HEK293T (cell line): Measurements from ENCODE around the gene SMIM41.

Source experiments
- ARNT ChIP-seq: fragments of 450-650 bp; IDR thresholded peaks from 2 replicates; pipeline ENCODE4 v1.6.1; 2017; ENCODE audit warnings: mild to moderate bottlenecking
- BHLHE40 ChIP-seq: fragments of 450-650 bp; IDR thresholded peaks from 2 replicates; pipeline ENCODE4 v1.6.1; 2016; ENCODE audit warnings: mild to moderate bottlenecking, moderate library complexity, borderline replicate concordance
- ELF4 ChIP-seq: fragments of 450-650 bp; IDR thresholded peaks from 2 replicates; pipeline ENCODE4 v1.6.1; 2017; ENCODE audit warnings: antibody characterized with exemption
- FOXA1 ChIP-seq: fragments of 450-650 bp; IDR thresholded peaks from 2 replicates; pipeline ENCODE4 v1.6.1; 2016; ENCODE audit warnings: mild to moderate bottlenecking
- FOXK2 ChIP-seq: fragments of 450-650 bp; IDR thresholded peaks from 2 replicates; pipeline ENCODE4 v1.6.1; 2016; ENCODE audit warnings: mild to moderate bottlenecking
- FOXM1 ChIP-seq: fragments of 450-650 bp; IDR thresholded peaks from 2 replicates; pipeline ENCODE4 v1.6.1; 2017; ENCODE audit warnings: mild to moderate bottlenecking, borderline replicate concordance
- LEF1 ChIP-seq: fragments of 450-650 bp; IDR thresholded peaks from 2 replicates; pipeline ENCODE4 v1.6.1; 2017; ENCODE audit warnings: mild to moderate bottlenecking, borderline replicate concordance
- NFRKB ChIP-seq: fragments of 450-650 bp; IDR thresholded peaks from 2 replicates; pipeline ENCODE4 v1.6.1; 2016; ENCODE audit warnings: mild to moderate bottlenecking, moderate library complexity
- SP1 ChIP-seq: fragments of 450-650 bp; IDR thresholded peaks from 2 replicates; pipeline ENCODE4 v1.6.1; 2017
- SUZ12 ChIP-seq: fragments of 450-650 bp; IDR thresholded peaks from 2 replicates; pipeline ENCODE4 v1.6.1; 2016; ENCODE audit warnings: mild to moderate bottlenecking
- TARDBP ChIP-seq: fragments of 450-650 bp; IDR thresholded peaks from 2 replicates; pipeline ENCODE4 v1.6.1; 2016
- TF ChIP-seq, protein P1 (sequence below): fragments of 450-650 bp; IDR thresholded peaks from 2 replicates; pipeline ENCODE4 v1.6.1; 2016

- TF ChIP-seq FOXM1 (no peak), NFRKB (no peak), BHLHE40 (no peak), FOXA1 (no peak), SP1 (no peak), TARDBP (no peak), ELF4 (no peak), SUZ12 (no peak), ARNT (no peak), LEF1 (no peak), FOXK2 (no peak)
- TF ChIP-seq, protein P1, sequence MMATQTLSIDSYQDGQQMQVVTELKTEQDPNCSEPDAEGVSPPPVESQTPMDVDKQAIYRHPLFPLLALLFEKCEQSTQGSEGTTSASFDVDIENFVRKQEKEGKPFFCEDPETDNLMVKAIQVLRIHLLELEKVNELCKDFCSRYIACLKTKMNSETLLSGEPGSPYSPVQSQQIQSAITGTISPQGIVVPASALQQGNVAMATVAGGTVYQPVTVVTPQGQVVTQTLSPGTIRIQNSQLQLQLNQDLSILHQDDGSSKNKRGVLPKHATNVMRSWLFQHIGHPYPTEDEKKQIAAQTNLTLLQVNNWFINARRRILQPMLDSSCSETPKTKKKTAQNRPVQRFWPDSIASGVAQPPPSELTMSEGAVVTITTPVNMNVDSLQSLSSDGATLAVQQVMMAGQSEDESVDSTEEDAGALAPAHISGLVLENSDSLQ, result no peak
Observed at GRCh38 chr12:52063981-52064649, 15.4 kb upstream of the SMIM41 start.
